Endothelial cell of umbilical vein (primary cell): Measurements from ENCODE around the gene C21orf58. TPM values are rescaled to one million over a fixed set of nuclear protein-coding genes. Genes with fewer than 3 reads are reported as not detected.

Experiments
- BruUV-seq: library from RNA; stranded (reverse); fragments of 400-500 nt; replicated peaks from 2 replicates; lab custom pipeline; 2021; lab: Mats Ljungman, UMichigan
- CTCF ChIA-PET: fragments of 300-600, 350-600 bp; sonication (Branson Sonifier 250); formaldehyde crosslinking; loops from one replicate; lab custom pipeline; 2021; ENCODE audit warnings: antibody characterized with exemption, inconsistent platforms; lab: Charles Lee
- POLR2A ChIA-PET: fragments of 300-600, 350-600 bp; sonication (Branson Sonifier 250); formaldehyde crosslinking; loops from one replicate; lab custom pipeline; 2021; ENCODE audit warnings: antibody characterized with exemption, inconsistent platforms; lab: Charles Lee
- DNase-seq: peaks from one replicate; pipeline ENCODE4 v3.0.0-alpha.2; 2011; ENCODE audit warnings: low read depth, low spot score
- FAIRE-seq: peaks from 2 replicates; lab custom pipeline; 2011; peaks lifted over from hg19 to GRCh38; lab: Jason Lieb, UNC
- H2AFZ ChIP-seq: 2 replicates; pipeline ENCODE4 v1.6.0; 2012; ENCODE audit warnings: low read depth, low read length, control low read depth, inconsistent platforms
- H3K27ac ChIP-seq: 2 replicates; pipeline ENCODE4 v1.5.1; 2011; ENCODE audit warnings: low read depth, mild to moderate bottlenecking, control low read depth, low read length, moderate library complexity; ENCODE audit not compliant: insufficient read depth
- H3K27me3 ChIP-seq, 2 experiments: 2 replicates each; pipeline versions ENCODE4 v1.6.0 to v1.6.1; 2011; ENCODE audit warnings: low read length in 2 of 2, mixed read lengths in 1 of 2; ENCODE audit not compliant: control insufficient read depth in 2 of 2, insufficient read depth in 2 of 2
- H3K36me3 ChIP-seq, 2 experiments: 2 replicates in 1 of 2; 3 replicates in 1 of 2; pipeline ENCODE4 v1.5.1; 2011; ENCODE audit warnings: low read length in 2 of 2, mild to moderate bottlenecking in 1 of 2, moderate library complexity in 1 of 2; ENCODE audit not compliant: control insufficient read depth in 2 of 2, insufficient read depth in 2 of 2; ENCODE audit errors: extremely low read depth in 1 of 2
- H3K4me1 ChIP-seq: 3 replicates; pipeline ENCODE4 v1.5.1; 2011; ENCODE audit warnings: mild to moderate bottlenecking, low read length; ENCODE audit not compliant: control insufficient read depth, insufficient read depth; ENCODE audit errors: extremely low read depth
- H3K4me2 ChIP-seq: 2 replicates; pipeline ENCODE4 v1.6.1; 2011; ENCODE audit warnings: low read length, control low read depth, mixed read lengths; ENCODE audit not compliant: insufficient read depth
- H3K4me3 ChIP-seq, 3 experiments: fragments of 200-600 bp in 1 of 3; sonication (generic), shearing (Covaris generic) in 1 of 3; replicated peaks in 1 of 3; 2 replicates each; pipeline ENCODE4 v1.5.1; 2011 to 2016; ENCODE audit warnings: control low read depth in 3 of 3, low read length in 3 of 3, mild to moderate bottlenecking in 2 of 3, inconsistent platforms in 1 of 3, low read depth in 1 of 3, moderate library complexity in 1 of 3; ENCODE audit not compliant: insufficient read depth in 1 of 3
- H3K79me2 ChIP-seq: 2 replicates; pipeline ENCODE4 v1.6.0; 2012; ENCODE audit warnings: low read length, inconsistent platforms; ENCODE audit not compliant: control insufficient read depth, insufficient read depth
- H3K9ac ChIP-seq: replicated peaks from 2 replicates; pipeline ENCODE3; 2011; ENCODE audit warnings: low read length, control low read depth; ENCODE audit not compliant: insufficient read depth; ENCODE audit errors: extremely low read depth
- H3K9me1 ChIP-seq: replicated peaks from 3 replicates; pipeline ENCODE4 v1.6.0; 2011; ENCODE audit warnings: mild to moderate bottlenecking, low read length; ENCODE audit not compliant: control insufficient read depth, insufficient read depth; ENCODE audit errors: extremely low read depth
- H3K9me3 ChIP-seq: replicated peaks from 2 replicates; pipeline ENCODE4 v1.5.1; 2012; ENCODE audit warnings: low read length, inconsistent platforms; ENCODE audit not compliant: control insufficient read depth, insufficient read depth
- H4K20me1 ChIP-seq: replicated peaks from 2 replicates; pipeline ENCODE3; 2011; ENCODE audit warnings: mild to moderate bottlenecking, low read length; ENCODE audit not compliant: control insufficient read depth, insufficient read depth; ENCODE audit errors: extremely low read depth
- EZH2 ChIP-seq: IDR thresholded peaks from 2 replicates; pipeline ENCODE4 v1.6.1; 2012; ENCODE audit warnings: borderline replicate concordance, low read depth, mild to moderate bottlenecking, moderate library complexity, low read length, inconsistent platforms; ENCODE audit not compliant: severe bottlenecking
- GATA2 ChIP-seq: IDR thresholded peaks from 2 replicates; pipeline ENCODE4 v1.7.0; 2011; ENCODE audit warnings: low read depth, mild to moderate bottlenecking, moderate library complexity, mixed read lengths, low read length; ENCODE audit not compliant: insufficient read length, insufficient read depth
- MYC ChIP-seq: IDR thresholded peaks from one replicate; pipeline ENCODE4 v1.6.1; 2011; ENCODE audit warnings: mild to moderate bottlenecking, low read depth, low read length
- POLR2AphosphoS5 ChIP-seq: IDR thresholded peaks from 2 replicates; pipeline ENCODE4 v1.6.1; 2012; ENCODE audit warnings: low read depth, mild to moderate bottlenecking, control low read depth, low read length, moderate library complexity; ENCODE audit not compliant: insufficient read depth
- dilution Hi-C: fragments of 300-500 bp; cut with MboI; formaldehyde crosslinking; loops from one replicate; pipeline ENCODE4 v1.15.0; 2019; ENCODE audit warnings: low sequenced_read_pairs; ENCODE audit not compliant: extremely low pct_ligation_motif_present
- intact Hi-C: fragments of 100-400 bp; cut with micrococcal nuclease; formaldehyde crosslinking; loops from one replicate; pipeline ENCODE4 v1.10.0; 2022
- polyA plus RNA-seq, 4 experiments: library from polyadenylated mRNA; depleted of rRNA in 3 of 4; stranded (reverse) in 3 of 4; unstranded in 1 of 4; fragments of >200 nt; gene quantifications; 2 replicates each; pipeline versions ENCODE4 v1.2.1 to v1.2.3, GENCODE V29; 2011 to 2012; ENCODE audit warnings: missing spikeins in 1 of 4
- total RNA-seq: library from RNA; stranded (reverse); gene quantifications from 2 replicates; pipeline ENCODE4 v1.2.3, GENCODE V29; 2021
- TF ChIP-seq, protein P1 (sequence below): IDR thresholded peaks from 2 replicates; pipeline ENCODE4 v1.6.1; 2011; ENCODE audit not compliant: insufficient read depth, insufficient read length
- TF ChIP-seq, protein P2 (sequence below), 2 donors: IDR thresholded peaks; 1 replicate in 1 of 2; 2 replicates in 1 of 2; pipeline ENCODE4 v1.5.1; 2011; ENCODE audit warnings: low read length in 2 of 2, mild to moderate bottlenecking in 2 of 2, moderate library complexity in 2 of 2, control low read depth in 1 of 2, inconsistent platforms in 1 of 2, low read depth in 1 of 2; ENCODE audit not compliant: insufficient read depth in 1 of 2; ENCODE audit errors: extremely low read depth in 1 of 2

The C21orf58 gene
- total and polyA plus RNA-seq, 2 donors (not counting 3 experiments of a cell fraction or from before 2014, with no cell fraction given), result 6.0 to 24.3 TPM

- H3K36me3 ChIP-seq, result peaks cover 9 to 32% of the 10 kb centered on the region in 2 experiments
- H3K79me2 ChIP-seq, result peaks cover 10% of the 10 kb centered on the region
- H3K4me2 ChIP-seq, result no peak overlapping the region
- H3K9me1 ChIP-seq, result no peaks in the 10 kb centered on the region
- dilution Hi-C loops, result no loop called here
- H3K27ac ChIP-seq, result no peak overlapping the region
- TF ChIP-seq, protein P1, sequence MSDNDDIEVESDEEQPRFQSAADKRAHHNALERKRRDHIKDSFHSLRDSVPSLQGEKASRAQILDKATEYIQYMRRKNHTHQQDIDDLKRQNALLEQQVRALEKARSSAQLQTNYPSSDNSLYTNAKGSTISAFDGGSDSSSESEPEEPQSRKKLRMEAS, result no peak
- TF ChIP-seq GATA2, result no peak
- TF ChIP-seq POLR2AphosphoS5, result no peak
- ChIA-PET POLR2A (no interaction called here), CTCF (no interaction called here)
- H3K9me3 ChIP-seq, result no peaks in the 10 kb centered on the region
- no peaks in the 10 kb centered on the region for H4K20me1 ChIP-seq
- BruUV-seq, result no TSS peak
- no peaks in the 10 kb centered on the region for H3K27me3 ChIP-seq
- H3K9ac ChIP-seq, result no peak overlapping the region
- H3K4me3 ChIP-seq, result no peak overlapping the region
- H3K4me1 ChIP-seq, result no peaks in the 10 kb centered on the region
- no peak for DNase-seq
- no peak overlapping the region for H2AFZ ChIP-seq
- intact Hi-C loops, result no loop called here
- no peak for FAIRE-seq
Measured at GRCh38 chr21:46347791-46348381, 24.2 kb upstream of the C21orf58 start.

GRCh38 chr21:46347203-46347550 lies 23.5 kb upstream of the C21orf58 start:
- ChIA-PET POLR2A (no interaction called here), CTCF (interaction anchor here (1.1 kb wide), 1 partner anchor 204 kb away, joined by 3 read pairs; no protein-coding TSS in a partner anchor)
- Histone ChIP-seq H3K4me3 (no peak overlapping the region), H3K9ac (no peak overlapping the region), H3K79me2 (peaks cover 15% of the 10 kb centered on the region), H3K4me1 (no peaks in the 10 kb centered on the region), H4K20me1 (no peaks in the 10 kb centered on the region), H3K4me2 (no peak overlapping the region), H2AFZ (no peak overlapping the region), H3K36me3 (peaks cover 9 to 32% of the 10 kb centered on the region in 2 experiments), H3K27ac (no peak overlapping the region), H3K9me3 (no peaks in the 10 kb centered on the region), H3K27me3 (no peaks in the 10 kb centered on the region), H3K9me1 (no peaks in the 10 kb centered on the region)
- DNase-seq (peak; percentile 23), FAIRE-seq (peak; percentile 59)
- BruUV-seq, result no TSS peak
- dilution Hi-C loops (no loop called here), intact Hi-C loops (no loop called here)
- TF ChIP-seq POLR2AphosphoS5 (no peak), MYC (no peak), EZH2 (no peak)
- TF ChIP-seq, protein P2, sequence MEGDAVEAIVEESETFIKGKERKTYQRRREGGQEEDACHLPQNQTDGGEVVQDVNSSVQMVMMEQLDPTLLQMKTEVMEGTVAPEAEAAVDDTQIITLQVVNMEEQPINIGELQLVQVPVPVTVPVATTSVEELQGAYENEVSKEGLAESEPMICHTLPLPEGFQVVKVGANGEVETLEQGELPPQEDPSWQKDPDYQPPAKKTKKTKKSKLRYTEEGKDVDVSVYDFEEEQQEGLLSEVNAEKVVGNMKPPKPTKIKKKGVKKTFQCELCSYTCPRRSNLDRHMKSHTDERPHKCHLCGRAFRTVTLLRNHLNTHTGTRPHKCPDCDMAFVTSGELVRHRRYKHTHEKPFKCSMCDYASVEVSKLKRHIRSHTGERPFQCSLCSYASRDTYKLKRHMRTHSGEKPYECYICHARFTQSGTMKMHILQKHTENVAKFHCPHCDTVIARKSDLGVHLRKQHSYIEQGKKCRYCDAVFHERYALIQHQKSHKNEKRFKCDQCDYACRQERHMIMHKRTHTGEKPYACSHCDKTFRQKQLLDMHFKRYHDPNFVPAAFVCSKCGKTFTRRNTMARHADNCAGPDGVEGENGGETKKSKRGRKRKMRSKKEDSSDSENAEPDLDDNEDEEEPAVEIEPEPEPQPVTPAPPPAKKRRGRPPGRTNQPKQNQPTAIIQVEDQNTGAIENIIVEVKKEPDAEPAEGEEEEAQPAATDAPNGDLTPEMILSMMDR (IDR thresholded peaks at IDR 0.05; ENCODE audit: extremely low read depth in 1 of 2, insufficient read depth in 1 of 2, low read depth in 1 of 2, low read length in 2 of 2), result no peak
